Muscle of arm (tissue), 12 donors: ENCODE results near the gene TSC2. TPM values are rescaled to one million over a fixed set of nuclear protein-coding genes. Genes with fewer than 3 reads are reported as not detected.

Experiments
- polyA plus RNA-seq, 12 donors: library from polyadenylated mRNA; unstranded; fragments of 120-200 nt; gene quantifications; one replicate each; pipeline ENCODE4 v1.2.1, GENCODE V29; 2013; ENCODE audit not compliant: insufficient read length in 12 of 12

The TSC2 gene
- polyA plus RNA-seq, 12 donors, result 62.0 to 1,357 (median 75.2) TPM

Other genes with a start within 250 kb of the TSC2 start
- 10 to 100 TPM in 11 of 12 donors, not detected in 1; 27.4 to 49.0 (median 31.7) TPM for gene HAGH, start 221.2 kb upstream of the TSC2 start, polyA plus RNA-seq
- 10 to 100 TPM in 11 of 12 donors, not detected in 1; 13.6 to 24.4 (median 18.0) TPM for gene FAHD1, start 220.8 kb upstream of the TSC2 start, polyA plus RNA-seq
- gene MEIOB, start 175.8 kb upstream of the TSC2 start, polyA plus RNA-seq, result 1 to 10 TPM in 2 of 12 donors, under 1 TPM in 8, not detected in 2; 0.08 to 3.0 (median 0.69) TPM
- 10 to 100 TPM in 1 of 12 donors, 1 to 10 TPM in 1, under 1 TPM in 2, not detected in 8; 0.15 to 14.3 (median 2.1) TPM for gene HS3ST6, start 129.6 kb upstream of the TSC2 start, polyA plus RNA-seq
- 10 to 100 TPM in 11 of 12 donors, not detected in 1; 14.2 to 50.0 (median 27.8) TPM for gene MSRB1, start 104.8 kb upstream of the TSC2 start, polyA plus RNA-seq
- 10 to 100 TPM in 11 of 12 donors, not detected in 1; 12.8 to 93.9 (median 35.0) TPM for gene RPL3L, start 93.3 kb upstream of the TSC2 start, polyA plus RNA-seq
- 100 to 1,000 TPM in 9 of 12 donors, 10 to 100 TPM in 2, not detected in 1; 95.8 to 145 (median 117) TPM for gene NDUFB10, start 88.4 kb upstream of the TSC2 start, polyA plus RNA-seq
- gene RPS2, start 83.2 kb upstream of the TSC2 start, polyA plus RNA-seq, result 1,000 to 10,000 TPM; 2,162 to 3,862 (median 3,028) TPM
- not detected for gene RNF151, start 81.1 kb upstream of the TSC2 start, polyA plus RNA-seq
- gene TBL3, start 75.9 kb upstream of the TSC2 start, polyA plus RNA-seq, result 10 to 100 TPM in 11 of 12 donors, not detected in 1; 16.7 to 31.5 (median 21.7) TPM
- 1 to 10 TPM in 3 of 12 donors, under 1 TPM in 6, not detected in 3; 0.38 to 1.4 (median 0.74) TPM for gene NOXO1, start 66.5 kb upstream of the TSC2 start, polyA plus RNA-seq
- 10 to 100 TPM in 11 of 12 donors, not detected in 1; 10.9 to 40.2 (median 15.1) TPM for gene GFER, start 63.8 kb upstream of the TSC2 start, polyA plus RNA-seq
- gene SYNGR3, start 58.0 kb upstream of the TSC2 start, polyA plus RNA-seq, result 1 to 10 TPM in 4 of 12 donors, under 1 TPM in 6, not detected in 2; 0.25 to 1.5 (median 0.86) TPM
- gene ZNF598, start 38.2 kb upstream of the TSC2 start, polyA plus RNA-seq, result 10 to 100 TPM in 11 of 12 donors, not detected in 1; 13.6 to 32.2 (median 18.6) TPM
- gene NPW, start 28.2 kb upstream of the TSC2 start, polyA plus RNA-seq, result 1 to 10 TPM in 8 of 12 donors, under 1 TPM in 2, not detected in 2; 0.56 to 3.1 (median 1.5) TPM
- 10 to 100 TPM in 11 of 12 donors, not detected in 1; 26.8 to 55.1 (median 36.1) TPM for gene NHERF2, start 21.1 kb upstream of the TSC2 start, polyA plus RNA-seq
- 10 to 100 TPM in 7 of 12 donors, 1 to 10 TPM in 4, not detected in 1; 8.4 to 35.5 (median 10.6) TPM for gene NTHL1, start 151 bp upstream of the TSC2 start, polyA plus RNA-seq
- gene PKD1, start 87.9 kb downstream of the TSC2 start, polyA plus RNA-seq, result 100 to 1,000 TPM in 7 of 12 donors, 10 to 100 TPM in 4, not detected in 1; 85.8 to 199 (median 121) TPM
- 1 to 10 TPM in 3 of 12 donors, under 1 TPM in 7, not detected in 2; 0.27 to 1.9 (median 0.78) TPM for gene RAB26, start 100.6 kb downstream of the TSC2 start, polyA plus RNA-seq
- gene TRAF7, start 107.8 kb downstream of the TSC2 start, polyA plus RNA-seq, result 10 to 100 TPM in 11 of 12 donors, not detected in 1; 28.9 to 60.7 (median 45.0) TPM
- gene CASKIN1, start 148.6 kb downstream of the TSC2 start, polyA plus RNA-seq, result 1 to 10 TPM in 10 of 12 donors, not detected in 2; 1.3 to 4.1 (median 2.1) TPM
- gene MLST8, start 157.5 kb downstream of the TSC2 start, polyA plus RNA-seq, result 10 to 100 TPM in 11 of 12 donors, not detected in 1; 26.6 to 47.2 (median 30.3) TPM
- 10 to 100 TPM in 1 of 12 donors, 1 to 10 TPM in 10, not detected in 1; 3.2 to 14.8 (median 5.2) TPM for gene BRICD5, start 162.9 kb downstream of the TSC2 start, polyA plus RNA-seq
- 10 to 100 TPM in 10 of 12 donors, 1 to 10 TPM in 1, not detected in 1; 8.8 to 25.3 (median 12.4) TPM for gene PGP, start 166.9 kb downstream of the TSC2 start, polyA plus RNA-seq
- 10 to 100 TPM in 10 of 12 donors, 1 to 10 TPM in 1, not detected in 1; 9.7 to 19.9 (median 11.6) TPM for gene E4F1, start 175.6 kb downstream of the TSC2 start, polyA plus RNA-seq
- gene DNASE1L2, start 188.5 kb downstream of the TSC2 start, polyA plus RNA-seq, result under 1 TPM in 10 of 12 donors, not detected in 2; 0.47 to 1.00 (median 0.72) TPM
- 10 to 100 TPM in 11 of 12 donors, not detected in 1; 27.7 to 56.2 (median 43.9) TPM for gene ECI1, start 203.6 kb downstream of the TSC2 start, polyA plus RNA-seq
- 100 to 1,000 TPM in 11 of 12 donors, not detected in 1; 151 to 206 (median 167) TPM for gene RNPS1, start 220.1 kb downstream of the TSC2 start, polyA plus RNA-seq